HG03103 (cell line): Measurements from ENCODE around the gene TPMT.
"Not testable (repeated sequence)": the region's sequence is repeated elsewhere in the genome, so short reads cannot be mapped to it uniquely, and the experiment has no call there.

Experiments
- ATAC-seq: cut with Tn5 transposase; IDR thresholded peaks from one replicate; pipeline ENCODE4 v1.9.1; 2021; ENCODE audit warnings: low read depth; ENCODE audit not compliant: unreplicated experiment

The TPMT gene

GRCh38 chr6:18160911-18161310 is 6.0 kb upstream of the TPMT start:
- no peak for ATAC-seq

- ATAC-seq = peak; percentile 28
Measured at GRCh38 chr6:18155864-18156421, 1.1 kb upstream of the TPMT start.

- peak; percentile 86 for ATAC-seq
Measured at GRCh38 chr6:18155150-18155863, 430 bp upstream of the TPMT start, which contains the start of gene KDM1B. KDM1B (plus strand) TSS chr6:18155422; CDS start chr6:18159896, 4,474 bp downstream.

GRCh38 chr6:18153311-18153703 is 1.6 kb downstream of the TPMT start:
- ATAC-seq = no peak

GRCh38 chr6:18151801-18152200 is 3.1 kb downstream of the TPMT start:
- ATAC-seq = no peak

- not testable (repeated sequence) for ATAC-seq
Measured at GRCh38 chr6:18151391-18151790, 3.5 kb downstream of the TPMT start.

GRCh38 chr6:18148304-18149025 is 6.4 kb downstream of the TPMT start:
- ATAC-seq = no peak

GRCh38 chr6:18147616-18148015 is 7.3 kb downstream of the TPMT start:
- no peak for ATAC-seq

- ATAC-seq = no peak
Measured at GRCh38 chr6:18147160-18147559, 7.7 kb downstream of the TPMT start.

- no peak for ATAC-seq
Measured at GRCh38 chr6:18142591-18142861, 12.4 kb downstream of the TPMT start.

GRCh38 chr6:18141805-18142590 is 12.9 kb downstream of the TPMT start:
- no peak for ATAC-seq

GRCh38 chr6:18139935-18140621 is 14.8 kb downstream of the TPMT start:
- no peak for ATAC-seq

- no peak for ATAC-seq
Measured at GRCh38 chr6:18138906-18139305, 16.0 kb downstream of the TPMT start.

GRCh38 chr6:18136260-18136659 is 18.6 kb downstream of the TPMT start:
- ATAC-seq = no peak

GRCh38 chr6:18135171-18135570 is 19.7 kb downstream of the TPMT start:
- no peak for ATAC-seq

- no peak for ATAC-seq
Measured at GRCh38 chr6:18132346-18132745, 22.5 kb downstream of the TPMT start.

- ATAC-seq = no peak
Measured at GRCh38 chr6:18126121-18126520, 28.8 kb downstream of the TPMT start.

GRCh38 chr6:18122128-18123093 is 32.5 kb downstream of the TPMT start, which contains the start of gene NHLRC1:
NHLRC1 (minus strand) TSS chr6:18122677; CDS start chr6:18122606, 71 bp downstream.
- ATAC-seq = peak; percentile 99

GRCh38 chr6:18121580-18122127 is 33.2 kb downstream of the TPMT start:
- ATAC-seq = no peak
